Subcutaneous adipose tissue (tissue), 4 donors: ENCODE results near the gene BRSK1. TPM values are rescaled to one million over a fixed set of nuclear protein-coding genes. Genes with fewer than 3 reads are reported as not detected.

Experiments
- total RNA-seq, 4 donors: library from RNA; depleted of rRNA; stranded (reverse); fragments of >200 nt; gene quantifications; one replicate each; pipeline ENCODE4 v1.1.0, GENCODE V29; 2016
- TF ChIP-seq, protein P1 (sequence below): fragments of 450-650 bp; IDR thresholded peaks from one replicate; pipeline ENCODE4 v1.5.1; 2016; ENCODE audit warnings: low read depth, mild to moderate bottlenecking, control low read depth, antibody characterized with exemption, moderate library complexity

The BRSK1 gene
- 1 to 10 TPM in 1 of 4 donors, under 1 TPM in 1, not detected in 2; 0.38 to 1.1 TPM for total RNA-seq

DNA sequence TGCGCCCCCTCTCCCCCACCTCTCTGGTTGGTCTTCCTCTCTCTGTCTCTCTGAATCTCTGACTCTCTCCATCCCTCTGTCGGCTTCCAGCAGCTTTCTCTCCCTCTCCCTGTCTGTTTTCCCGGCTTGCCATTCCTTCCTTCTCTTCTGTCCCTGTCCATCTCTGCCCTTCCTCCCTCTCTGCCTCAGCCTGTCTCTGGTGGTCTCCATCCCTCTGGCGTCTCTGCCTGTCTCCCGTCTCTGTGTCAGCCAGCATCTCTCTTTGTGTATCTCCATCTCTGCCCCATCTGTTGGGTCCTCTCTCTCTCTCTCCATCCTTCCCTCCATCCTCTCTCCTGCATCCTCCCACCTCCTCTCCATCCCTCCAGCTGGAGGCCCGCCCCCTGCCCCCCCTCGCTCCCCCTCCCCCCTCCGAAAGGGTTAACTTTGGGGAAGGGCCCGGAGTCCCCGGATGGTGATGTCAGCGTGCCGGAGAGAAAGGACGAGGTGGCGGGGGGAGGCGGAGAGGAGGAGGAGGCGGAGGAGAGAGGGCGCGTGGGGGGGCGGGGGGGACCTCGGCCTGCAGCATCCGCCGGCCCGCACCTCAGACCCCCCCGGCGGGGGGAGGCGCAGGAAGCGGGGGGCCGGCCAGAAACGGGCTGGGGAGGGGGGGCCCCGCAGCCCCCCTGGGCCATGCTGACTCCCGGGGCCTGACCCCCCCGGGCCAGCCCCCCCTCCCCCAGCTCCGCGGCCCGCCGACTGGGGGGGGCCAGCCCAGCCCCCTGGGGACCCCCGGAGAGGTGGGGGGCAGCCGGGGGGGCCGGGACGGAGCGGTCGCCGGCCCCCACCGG lies at the start of gene BRSK1:
TSS of gene BRSK1 (plus strand) at position 450 of the 830 bp plus-strand sequence. CDS start 446 bp downstream, outside the sequence.
- TF ChIP-seq, protein P1, sequence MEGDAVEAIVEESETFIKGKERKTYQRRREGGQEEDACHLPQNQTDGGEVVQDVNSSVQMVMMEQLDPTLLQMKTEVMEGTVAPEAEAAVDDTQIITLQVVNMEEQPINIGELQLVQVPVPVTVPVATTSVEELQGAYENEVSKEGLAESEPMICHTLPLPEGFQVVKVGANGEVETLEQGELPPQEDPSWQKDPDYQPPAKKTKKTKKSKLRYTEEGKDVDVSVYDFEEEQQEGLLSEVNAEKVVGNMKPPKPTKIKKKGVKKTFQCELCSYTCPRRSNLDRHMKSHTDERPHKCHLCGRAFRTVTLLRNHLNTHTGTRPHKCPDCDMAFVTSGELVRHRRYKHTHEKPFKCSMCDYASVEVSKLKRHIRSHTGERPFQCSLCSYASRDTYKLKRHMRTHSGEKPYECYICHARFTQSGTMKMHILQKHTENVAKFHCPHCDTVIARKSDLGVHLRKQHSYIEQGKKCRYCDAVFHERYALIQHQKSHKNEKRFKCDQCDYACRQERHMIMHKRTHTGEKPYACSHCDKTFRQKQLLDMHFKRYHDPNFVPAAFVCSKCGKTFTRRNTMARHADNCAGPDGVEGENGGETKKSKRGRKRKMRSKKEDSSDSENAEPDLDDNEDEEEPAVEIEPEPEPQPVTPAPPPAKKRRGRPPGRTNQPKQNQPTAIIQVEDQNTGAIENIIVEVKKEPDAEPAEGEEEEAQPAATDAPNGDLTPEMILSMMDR = no peak

DNA sequence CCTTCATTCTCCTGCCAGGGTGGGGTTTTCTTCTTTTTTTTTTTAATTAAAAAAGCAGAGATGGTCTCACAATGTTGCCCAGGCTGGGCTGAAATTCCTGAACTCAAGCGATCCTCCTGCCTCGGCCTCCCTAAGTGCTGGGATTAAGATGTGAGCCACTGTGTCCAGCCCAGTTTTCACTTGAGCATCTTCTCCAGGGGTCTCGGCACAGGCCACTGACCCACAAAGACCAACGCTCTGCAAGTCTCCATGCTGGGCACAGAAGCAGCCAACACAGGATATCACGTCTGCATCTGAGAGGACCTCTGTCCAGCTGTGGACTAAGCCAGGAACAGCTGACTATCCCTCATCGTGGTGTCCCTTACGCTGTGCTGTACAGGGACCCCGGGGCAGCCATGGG lies 45.8 kb upstream of the BRSK1 start:
- TF ChIP-seq, protein P1 = no peak

DNA sequence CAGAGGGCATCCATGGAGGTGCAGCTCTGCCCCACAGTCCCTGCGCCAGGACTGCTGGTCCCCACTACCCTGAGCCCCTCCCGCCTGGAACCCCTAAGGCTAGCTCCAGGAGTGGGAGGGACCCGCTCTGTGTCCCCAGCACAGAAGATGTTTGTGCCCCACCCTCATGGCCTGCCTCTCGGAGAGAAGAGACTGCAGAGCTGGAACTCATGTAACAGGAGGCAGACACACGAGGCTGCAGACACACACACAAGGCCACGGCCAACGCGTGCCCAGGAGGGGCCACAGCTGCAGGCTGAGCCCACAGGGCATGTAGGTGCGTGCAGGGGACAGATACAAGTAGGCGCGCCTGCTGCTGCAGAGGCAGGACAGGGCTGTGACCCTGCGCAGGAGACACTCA lies 44.8 kb upstream of the BRSK1 start:
- TF ChIP-seq, protein P1 = no peak

DNA sequence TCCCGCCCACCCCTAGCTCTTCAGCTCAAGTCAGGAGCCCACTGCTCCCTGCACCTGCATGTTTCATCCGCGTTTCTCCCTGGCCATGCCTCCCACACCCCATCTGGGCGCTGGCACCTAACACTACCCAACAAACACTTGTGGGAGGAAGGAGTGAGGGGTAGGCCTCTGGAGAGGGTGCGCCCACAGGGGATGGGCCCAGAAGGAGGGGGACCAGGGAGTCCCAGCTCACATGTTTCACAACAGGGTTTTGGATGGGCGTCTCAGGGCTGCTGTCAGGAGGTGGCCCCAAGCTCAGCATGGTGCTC lies 43.1 kb upstream of the BRSK1 start:
- TF ChIP-seq, protein P1 = no peak

DNA sequence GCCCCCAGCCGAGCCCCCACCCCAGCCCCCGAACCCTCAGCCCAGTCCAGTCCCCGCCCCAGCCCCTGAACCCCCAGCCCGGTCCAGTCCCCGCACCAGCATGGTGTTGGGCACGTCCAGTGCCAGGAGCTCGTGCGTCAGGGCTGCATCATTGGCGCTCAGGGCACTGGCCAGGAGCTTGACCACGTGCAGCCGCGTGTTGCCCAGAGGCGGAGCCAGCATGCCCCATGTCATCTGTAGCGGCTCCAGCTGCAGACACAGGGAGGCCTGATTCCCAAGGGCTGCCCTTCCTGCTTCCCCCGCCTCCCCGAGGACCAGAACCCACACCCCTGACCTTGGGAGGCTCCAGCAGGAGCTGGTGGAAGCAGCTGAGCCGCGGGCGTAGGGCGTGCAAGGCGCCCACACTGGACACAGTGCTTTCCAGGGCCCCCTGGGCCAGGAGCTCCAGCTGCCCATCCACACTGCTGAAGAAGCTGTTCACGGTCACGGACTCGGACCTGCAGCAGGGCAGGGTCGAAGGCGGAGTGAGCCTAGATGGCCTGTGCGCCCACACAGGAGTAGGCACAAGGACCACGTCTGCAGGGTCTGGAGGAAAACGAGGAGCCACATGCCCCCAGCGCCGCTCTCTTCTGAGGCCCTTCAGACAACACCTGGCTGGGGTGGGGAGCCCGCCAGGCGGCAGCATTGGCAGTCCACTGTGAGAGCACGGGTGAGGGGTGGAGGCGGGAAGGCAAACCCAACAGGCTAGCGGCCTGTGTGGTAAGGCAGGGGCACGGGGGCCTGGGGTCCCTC lies 42.5 kb upstream of the BRSK1 start:
- TF ChIP-seq, protein P1 = no peak

DNA sequence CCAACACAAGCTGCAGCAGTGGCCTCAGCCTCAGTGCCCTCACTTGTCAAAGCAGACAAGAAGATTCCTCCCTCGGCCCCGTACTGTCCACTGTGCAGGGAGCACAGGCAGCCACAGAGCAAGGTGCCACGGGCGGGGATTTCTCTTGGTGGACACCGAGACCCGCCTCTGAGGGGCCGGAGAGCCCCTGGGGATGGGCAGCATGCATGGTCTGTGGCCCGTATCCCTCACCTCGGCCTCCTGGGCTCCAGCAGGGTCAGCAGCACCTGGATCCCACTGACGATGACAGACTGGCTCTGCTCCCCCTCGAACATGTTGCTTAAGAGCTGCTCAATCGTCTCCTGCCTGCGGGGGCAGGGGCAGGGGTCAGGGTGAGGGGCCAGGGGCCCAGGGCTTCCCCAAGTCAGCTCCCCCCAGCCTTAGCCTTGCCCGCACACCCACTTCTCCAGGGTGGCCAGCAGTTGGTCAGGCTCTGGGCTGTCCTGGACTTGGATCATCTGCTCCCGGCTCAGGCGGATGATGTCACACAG lies 41.8 kb upstream of the BRSK1 start:
- TF ChIP-seq, protein P1 = no peak

DNA sequence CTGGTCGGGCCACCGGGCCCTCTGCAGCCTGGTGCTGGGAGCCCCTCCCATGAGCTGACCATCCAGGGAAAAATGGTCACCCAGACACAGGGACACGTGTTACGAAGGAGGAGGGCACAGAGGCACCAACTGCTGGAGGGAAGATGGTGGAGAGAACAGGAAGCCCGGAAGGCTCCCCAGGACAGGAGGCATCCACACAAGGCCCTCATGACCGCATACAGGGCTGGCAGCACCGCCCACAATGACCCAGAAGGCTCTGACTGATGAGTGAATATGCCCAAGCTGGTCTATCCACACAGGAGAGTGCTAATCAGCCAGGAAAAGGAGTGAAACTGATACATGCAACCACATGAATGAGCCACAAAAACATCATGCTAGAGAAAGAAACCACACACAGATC lies 41.3 kb upstream of the BRSK1 start:
- TF ChIP-seq, protein P1 = no peak
